GM19452 (cell line): ENCODE results near the gene SLC35A2.
"Not testable (repeated sequence)": the region's sequence is repeated elsewhere in the genome, so short reads cannot be mapped to it uniquely, and the experiment has no call there.

Experiments used
- ATAC-seq: cut with Tn5 transposase; IDR thresholded peaks from one replicate; pipeline ENCODE4 v1.9.1; 2021; ENCODE audit not compliant: unreplicated experiment

The SLC35A2 gene

DNA sequence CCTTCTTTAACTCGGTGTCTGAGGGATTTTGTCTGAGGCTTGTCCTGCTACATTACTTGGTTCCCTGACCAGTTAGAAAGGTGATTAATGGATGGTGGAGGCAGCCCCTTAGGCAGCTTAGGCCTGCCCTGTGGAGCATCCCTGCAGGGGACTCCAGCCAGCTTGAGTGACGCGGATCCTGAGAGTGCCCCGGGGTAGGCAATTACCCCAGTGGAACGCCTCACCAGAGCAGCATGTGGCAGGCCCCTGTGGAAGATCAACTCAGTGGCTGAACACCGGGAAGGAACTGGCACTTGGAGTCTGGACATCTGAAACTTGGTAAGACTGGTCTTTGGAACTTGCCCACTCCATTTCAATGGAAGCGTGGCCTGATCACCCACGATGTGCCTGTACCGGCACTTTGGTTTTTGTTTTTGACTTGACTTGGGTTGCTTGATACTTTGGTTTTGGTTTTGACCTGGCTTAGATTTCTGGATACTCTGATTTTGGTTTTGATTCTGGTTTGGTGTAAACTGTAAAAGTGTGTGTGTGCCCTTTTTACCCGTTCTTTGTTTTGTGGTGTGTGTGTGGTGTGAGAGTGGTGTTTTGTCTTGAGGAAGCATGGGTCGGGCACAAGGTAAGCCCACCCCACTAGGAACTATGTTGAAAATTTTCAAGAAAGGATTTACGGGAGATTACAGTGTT, 57.2 kb downstream of the SLC35A2 start:
- not testable (repeated sequence) for ATAC-seq

DNA sequence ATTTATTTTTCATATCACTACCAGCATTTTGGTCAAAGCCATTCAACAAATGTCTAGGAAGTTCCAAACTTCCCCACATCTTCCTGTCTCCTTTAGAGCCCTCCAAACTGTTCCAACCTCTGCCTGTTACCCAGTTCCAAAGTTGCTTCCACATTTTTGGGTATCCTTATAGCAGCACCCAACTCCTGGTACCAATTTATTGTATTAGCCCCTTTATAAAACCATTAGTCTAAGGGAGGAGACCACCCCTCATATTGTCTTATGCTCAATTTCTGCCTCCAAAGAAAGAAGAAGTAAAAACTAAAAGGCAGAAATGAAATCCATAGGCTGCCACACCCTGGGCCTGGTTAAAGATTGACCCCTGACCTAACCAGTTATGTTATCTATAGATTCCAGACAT, 58.0 kb downstream of the SLC35A2 start:
- not testable (repeated sequence) for ATAC-seq
